NCI-H146 treated with DMSO at 0.1 percent for 48 hours (cell line): ENCODE data around the gene CAPN2.

Source experiments
- DNase-seq: peaks from one replicate; lab custom pipeline; 2025; ENCODE audit not compliant: unreplicated experiment; lab: John Stamatoyannopoulos, UW

CAPN2 gene

DNA sequence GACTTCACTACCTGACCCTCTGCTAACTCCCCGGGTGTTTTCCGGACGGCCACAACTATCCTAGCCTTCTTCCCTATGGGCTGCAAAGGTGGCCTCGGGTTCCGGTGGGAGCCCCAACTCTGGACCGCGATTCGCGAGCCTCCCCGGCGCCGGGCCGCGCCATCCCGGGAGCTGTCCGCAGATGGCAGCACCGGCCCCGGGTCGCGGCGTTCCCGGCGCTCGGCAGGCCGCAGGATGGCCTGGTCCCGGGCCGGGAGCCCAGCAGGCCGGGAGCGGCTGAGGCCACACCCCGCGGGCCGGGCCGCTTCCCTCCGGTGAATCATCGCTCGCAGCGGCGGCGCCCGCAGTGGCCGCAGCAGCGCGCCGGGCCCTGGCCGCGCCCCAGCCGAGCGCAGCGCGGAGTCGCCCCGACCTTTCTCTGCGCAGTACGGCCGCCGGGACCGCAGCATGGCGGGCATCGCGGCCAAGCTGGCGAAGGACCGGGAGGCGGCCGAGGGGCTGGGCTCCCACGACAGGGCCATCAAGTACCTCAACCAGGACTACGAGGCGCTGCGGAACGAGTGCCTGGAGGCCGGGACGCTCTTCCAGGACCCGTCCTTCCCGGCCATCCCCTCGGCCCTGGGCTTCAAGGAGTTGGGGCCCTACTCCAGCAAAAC is at the start of gene CAPN2:
CAPN2 (plus strand) TSS at position 346 of the 656 bp plus-strand sequence; CDS start at position 448, 102 bp downstream.
- DNase-seq, result peak; percentile 20

DNA sequence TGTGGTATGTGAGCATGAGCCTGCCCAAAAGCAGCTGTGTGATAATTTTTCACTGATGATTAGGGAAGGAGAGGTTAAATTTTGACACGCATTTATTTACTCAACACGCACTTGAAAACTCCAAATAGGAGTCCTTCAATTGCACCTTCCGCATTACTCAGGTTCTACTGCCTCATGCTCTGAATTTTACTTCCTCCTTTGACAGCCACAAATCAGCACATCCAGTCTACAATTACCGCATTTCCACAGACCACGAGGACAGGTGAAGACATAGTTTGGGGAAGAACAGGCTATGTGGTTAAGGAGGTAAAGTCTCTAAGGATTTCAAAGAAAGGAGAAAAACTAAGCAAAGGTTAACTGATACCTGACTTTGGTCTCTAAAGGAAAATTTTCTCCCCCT is 49.4 kb upstream of the CAPN2 start:
- DNase-seq, result no peak

DNA sequence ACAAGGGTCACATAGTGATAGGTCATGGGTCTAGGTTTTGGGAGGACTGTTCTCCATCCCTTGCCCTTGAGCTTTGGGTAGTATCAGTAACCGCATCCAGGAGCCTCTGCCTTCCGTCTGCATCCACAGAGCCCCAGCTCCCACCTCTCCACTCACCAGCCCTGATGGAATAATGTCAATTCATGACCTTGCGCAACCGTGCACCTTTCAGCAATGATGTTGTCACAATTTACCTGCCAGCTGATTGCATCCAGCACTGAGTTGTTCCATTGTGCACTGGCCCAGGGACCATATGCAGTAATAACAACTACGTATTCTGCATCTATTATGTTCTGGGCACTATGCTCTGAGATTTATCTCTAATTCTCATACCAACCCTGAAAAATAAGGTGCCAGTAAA is 48.2 kb upstream of the CAPN2 start:
- no peak for DNase-seq

DNA sequence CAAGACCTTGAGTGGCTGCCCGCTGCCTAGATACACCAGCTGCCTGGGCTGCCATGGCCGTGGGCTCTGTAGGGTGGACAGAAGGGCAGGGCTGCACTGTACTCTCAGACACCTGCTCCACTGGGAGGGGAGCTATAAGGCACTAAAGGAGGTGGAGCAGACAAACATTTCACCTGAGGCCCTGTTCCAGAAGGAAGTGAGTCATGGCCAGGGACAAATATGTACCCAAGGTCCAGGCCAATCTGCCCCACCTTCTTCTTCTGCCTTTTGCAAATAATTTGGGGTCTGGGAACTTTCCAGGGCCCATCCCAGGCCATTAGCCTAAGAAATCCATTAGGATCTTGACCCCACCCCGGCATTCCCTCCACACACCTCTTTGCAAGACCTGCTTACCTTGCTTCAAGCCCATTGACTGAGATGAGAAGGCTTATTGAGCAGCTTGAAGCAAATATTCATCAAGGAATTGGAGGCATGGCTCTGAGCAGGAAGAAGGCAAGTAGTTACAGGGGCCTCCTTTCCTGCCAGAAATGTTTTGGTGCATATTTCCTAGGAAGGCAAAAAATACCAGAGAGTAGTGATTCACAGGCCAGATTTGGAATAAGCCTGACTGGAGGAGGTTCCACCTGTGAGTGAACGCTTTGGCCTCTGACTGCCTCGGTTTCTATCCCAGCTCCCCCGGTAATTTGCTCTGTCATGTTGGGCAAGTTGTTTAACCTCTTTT is 46.6 kb upstream of the CAPN2 start, which contains the start of gene CAPN8:
CAPN8 (minus strand) TSS at position 110 of the 721 bp plus-strand sequence; CDS start at position 55, 55 bp downstream.
- DNase-seq, result no peak

DNA sequence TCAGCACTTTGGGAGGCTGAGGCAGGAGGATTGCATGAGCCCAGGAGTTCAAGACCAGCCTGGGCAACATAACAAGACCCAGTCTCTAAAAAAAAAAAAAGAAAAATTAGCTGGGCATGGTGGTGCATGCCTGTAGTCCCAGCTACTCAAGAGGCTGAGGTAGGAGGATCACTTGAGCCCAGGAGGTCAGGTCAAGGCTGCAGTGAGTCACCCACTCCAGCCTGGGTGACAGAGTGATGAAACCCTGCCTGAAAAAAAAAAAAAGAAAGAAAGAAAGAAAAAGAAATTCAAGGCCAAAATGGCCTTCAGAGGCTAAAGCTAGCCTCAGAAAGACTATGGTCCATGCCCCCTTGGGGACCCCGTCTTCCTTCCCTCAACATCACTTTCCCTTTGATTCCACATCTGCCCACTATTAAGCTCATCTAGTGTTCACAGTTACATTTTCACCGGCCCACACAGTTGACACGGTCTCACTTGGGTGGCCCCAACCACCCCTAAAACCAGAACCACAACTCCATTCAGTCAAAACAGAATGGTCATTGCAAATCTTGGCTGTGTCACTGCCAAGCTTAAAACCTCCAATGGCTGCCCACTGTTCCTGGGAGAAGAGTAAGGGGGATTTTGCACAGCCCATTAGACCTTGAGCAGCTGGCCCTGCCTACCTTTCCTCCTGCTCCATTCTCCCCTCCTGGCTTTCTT is 44.7 kb upstream of the CAPN2 start:
- no peak for DNase-seq

DNA sequence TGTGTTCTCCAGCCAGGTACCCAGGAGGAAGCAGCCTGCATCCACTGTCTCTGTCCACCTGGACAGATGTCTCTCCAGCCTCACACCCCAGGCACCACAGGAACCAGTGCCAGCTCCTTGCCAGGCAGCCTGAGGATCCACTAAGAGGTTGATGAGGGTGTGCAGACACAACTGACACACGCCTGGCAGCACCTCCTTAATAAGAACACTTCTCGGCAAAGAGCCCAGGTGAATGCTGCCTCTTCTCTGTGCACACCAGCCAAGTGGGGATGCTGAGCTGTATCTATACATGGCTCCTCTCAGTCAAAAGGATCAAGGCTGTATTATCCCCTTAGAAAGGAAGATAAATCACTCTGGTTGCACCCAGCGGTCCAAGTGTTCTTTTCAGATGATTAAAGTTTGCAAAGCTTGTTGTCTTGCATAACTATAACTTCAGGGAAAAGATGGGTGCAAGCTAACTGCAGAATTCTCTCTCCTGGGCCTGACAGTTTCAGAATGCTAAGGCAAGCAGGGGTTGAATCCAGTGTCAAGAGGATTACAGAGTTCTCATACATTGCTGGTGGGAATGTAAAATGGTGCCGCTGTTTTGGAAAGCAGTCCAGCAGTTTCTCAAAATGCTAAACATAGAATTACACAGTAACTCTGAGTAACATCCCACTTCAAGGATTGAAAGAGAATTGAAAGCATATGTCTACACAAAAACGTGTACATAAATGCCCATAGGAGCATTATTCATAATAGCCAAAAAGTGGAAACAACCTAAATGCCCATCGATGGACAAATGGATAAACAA is 43.1 kb upstream of the CAPN2 start:
- DNase-seq, result no peak

DNA sequence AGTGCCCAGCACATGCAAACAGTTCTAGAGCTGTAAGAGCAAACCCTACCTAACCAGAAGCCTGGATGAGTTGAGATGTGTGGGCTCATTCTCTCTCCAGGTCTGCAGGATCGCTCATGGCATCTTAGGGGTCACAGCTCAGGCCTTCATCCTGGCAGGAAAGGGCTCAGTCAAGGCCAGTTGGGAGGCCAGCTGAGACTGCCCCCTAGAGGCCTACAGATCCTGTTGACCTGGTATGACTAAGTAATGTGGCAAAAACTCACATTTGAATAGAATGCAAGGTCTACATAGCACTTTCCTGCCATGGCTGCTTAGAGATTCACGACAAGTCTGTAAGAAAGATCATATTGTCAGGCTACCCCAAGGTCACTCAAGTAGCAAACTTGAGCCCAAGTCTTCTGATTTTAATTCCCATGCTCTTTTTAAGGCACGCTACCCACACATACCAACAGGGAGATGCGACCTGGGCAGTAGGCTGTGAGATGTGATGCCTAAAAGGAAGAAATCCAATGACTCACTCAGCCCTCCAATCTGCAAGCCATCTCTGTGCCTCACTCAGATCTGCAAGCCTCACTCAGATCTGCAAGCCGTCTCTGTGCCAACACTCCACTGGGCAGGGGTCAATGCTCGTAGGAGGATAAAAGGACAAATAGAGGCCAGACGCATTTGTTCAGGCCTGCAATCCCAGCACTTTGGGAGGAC is 41.7 kb upstream of the CAPN2 start:
- DNase-seq, result no peak

DNA sequence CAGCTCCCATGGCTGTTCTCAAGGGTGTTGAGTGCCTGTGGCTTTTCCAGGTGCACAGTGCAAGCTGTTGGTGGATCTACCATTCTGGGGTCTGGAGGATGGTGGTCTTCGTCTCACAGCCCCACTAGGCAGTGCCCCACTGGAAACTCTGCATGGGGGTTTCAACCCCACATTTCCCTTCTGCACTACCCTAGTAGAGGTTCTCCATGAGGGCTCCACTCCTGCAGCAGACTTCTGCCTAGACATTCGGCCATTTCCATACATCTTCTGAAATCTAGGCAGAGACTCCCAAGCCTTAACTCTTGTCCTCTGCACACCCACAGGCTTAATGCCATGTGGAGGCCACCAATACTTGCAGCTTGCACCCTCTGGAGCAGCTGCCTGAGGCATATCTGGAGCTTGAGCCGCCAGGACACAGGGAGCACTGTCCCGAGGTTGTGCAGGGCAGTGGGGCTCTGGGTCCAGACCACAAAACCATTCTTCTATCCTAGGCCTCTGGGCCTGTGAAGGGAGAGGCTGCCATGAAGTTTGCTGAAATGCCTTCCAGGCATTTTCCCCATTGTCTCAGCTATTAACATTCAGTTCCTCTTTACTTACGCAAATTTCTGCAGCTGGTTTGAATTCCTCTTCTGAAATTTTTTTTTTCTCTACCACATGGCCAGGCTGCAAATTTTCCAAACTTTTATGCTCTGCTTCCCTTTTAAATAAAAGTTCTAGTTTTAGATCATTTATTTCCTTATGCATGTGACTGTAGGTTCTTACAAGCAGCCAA is 38.0 kb upstream of the CAPN2 start:
- no peak for DNase-seq

DNA sequence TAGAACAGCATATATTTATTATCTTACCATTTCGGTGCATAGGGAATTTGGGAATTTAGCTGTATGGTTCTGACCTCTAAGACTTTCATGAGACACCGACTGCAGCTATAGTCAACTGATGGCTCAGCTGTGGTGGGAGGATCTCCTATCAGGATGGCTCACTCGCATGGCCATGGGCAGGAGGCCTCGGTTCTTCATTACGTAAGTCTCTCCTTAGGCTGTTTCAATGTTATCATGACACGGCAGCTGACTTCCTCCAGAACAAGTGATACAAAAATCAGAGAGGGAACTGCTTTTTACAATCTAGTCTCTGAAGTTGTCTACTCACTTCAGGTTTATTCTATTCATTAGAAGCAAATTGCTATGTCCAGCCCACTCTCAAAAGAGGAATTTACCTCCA is 33.5 kb upstream of the CAPN2 start:
- DNase-seq, result no peak

DNA sequence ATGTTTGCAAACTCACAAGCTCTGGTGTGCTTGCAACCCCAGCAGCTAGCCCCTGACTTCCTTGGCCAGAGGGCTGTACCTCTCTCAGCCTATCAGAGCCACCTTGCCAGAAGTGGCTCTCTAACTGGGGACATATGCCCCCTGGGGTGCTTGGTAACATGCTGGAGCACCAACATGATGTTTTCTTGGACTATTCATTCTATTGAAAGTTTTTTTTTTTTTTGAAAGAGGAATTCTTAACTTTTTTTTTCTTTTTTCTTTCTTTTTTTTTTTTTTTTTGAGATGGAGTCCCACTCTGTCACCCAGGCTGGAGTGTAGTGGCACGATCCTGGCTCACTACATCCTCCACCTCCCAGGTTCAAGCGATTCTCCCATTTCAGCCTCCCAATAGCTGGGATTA is 32.2 kb upstream of the CAPN2 start:
- no peak for DNase-seq

DNA sequence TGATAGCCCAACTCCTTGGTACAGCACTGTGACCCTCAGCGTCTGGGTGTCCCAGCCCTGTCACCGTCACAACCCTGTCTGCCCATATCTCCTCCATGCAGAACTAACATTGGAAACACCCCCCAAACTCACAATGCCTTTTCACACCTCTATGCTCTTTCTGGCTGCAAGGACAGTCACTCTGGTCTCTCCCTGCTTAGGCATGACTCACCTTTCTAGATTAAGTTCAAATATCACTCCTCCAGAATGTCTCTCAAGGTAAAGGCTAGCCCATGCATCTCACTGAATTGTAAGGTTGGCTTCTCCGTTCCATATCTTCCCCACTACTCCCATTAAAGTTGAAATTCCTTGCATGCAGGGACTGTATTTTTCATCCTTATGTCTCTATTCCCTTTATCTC is 29.8 kb upstream of the CAPN2 start:
- DNase-seq, result no peak

DNA sequence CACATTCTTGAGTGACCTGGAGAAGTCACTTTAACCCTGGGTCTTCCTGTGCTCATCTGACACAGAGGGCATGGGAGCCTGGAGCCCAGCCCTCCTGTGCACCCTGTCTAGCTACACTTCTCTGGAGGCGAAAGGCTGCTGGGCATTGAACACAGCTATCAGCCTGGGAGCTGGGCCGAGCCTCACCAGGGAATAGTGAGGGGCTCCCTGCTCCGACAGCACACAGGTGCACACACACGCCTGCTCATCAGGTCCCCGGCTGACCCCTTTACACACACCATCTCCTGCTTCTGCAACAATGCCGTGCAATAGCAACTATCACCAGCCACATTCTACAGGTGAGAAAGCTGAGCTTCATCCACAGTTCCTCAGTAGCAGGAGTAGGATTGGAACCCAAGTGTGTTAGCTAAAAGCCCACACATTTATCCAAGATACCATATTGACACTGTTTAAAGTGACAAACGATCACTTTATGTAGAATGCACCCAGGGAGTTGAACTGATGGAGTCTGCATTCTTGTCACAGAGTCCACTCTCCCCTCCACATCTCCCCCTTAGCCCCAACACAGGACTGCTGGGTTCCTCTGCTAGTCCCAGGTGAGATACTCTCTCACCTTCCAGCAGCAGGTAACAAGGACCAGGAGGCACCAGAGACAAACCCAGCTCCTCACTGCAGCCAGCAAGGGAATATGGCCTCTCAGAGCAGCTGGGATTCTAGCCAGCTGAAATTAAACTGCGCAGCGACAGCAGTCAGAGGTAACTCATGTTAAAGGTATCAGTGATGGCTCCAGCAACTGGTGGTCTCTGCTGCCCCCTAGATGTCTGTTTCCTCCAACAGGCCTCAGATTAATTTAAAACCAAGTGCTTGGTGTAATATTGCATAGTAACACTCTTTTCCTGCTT is 28.5 kb upstream of the CAPN2 start:
- peak; percentile 62 for DNase-seq

DNA sequence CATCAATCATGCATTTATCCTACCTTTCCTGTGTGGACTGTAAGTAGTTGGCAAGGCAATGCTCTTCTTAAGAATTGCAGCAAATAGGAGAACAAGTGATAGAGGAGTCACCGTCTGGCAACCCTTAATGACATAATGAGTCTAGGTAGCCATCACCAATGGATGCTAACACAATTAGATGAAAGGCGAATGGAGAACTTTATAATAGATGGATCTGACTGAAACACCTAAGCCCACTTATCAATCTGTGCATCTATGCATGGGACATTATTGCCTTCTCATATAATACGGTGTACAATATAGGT is 27.9 kb upstream of the CAPN2 start:
- no peak for DNase-seq

DNA sequence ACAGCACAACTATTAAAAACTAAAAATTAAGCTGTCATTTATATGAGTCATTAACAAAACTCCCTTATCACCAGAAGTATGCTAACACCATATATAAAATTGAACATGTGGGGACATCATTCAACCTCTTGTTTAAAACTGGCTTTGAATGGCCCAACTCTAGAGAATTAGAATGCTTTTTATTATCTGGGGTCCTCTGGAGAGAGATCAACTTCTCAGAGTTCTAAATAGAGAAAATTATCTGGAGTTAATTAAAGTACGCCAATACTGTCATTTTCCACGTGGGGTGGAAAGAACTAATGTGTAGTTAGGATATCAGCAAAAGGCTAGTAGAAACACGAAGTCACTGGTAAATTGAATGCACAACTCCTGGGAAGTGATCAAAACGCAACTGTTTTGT is 21.2 kb upstream of the CAPN2 start:
- DNase-seq, result no peak

DNA sequence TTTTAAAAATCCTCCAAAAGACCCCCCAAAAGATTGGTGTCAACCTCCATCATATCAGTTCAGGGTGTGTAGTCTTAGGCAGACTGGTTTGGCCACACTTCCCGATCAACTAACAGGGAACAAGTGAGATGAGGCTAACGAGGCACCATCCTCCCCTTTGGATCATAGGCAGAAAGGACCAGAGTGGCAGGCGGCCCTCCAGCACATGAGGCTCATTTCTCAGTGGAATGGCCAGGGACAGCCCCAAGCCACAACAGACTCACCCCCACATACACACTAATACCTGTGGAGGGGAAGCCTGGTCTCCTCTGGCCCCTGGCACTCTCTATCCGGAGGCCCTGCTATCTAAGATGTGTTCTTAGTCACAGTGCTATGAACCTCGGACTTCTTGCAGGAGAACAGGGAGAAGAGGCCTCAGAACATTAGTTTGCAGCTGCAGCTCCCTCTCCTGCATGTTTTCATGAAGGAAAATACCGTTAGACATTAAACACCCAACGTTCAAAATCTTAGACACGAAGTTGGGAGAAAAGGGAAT is 17.3 kb upstream of the CAPN2 start:
- DNase-seq, result no peak

DNA sequence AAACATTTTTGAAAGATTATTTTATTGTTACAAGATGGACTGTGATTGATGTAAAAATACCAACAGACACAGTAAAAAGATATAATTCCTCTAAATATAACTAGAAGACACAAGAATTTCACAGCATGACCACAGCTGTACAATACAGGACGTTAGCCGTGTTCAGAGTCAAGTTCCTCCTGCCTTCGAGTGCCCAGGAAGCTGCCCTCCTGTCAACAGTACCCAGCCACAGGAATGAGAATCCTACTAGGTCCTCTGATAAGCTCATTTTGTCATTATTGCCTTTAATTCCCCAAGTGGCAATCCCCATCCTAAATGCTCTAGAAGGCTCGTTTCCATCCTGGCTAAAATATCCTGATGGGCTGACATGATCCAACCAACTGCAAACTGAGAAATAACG is 16.4 kb upstream of the CAPN2 start:
- DNase-seq, result no peak

DNA sequence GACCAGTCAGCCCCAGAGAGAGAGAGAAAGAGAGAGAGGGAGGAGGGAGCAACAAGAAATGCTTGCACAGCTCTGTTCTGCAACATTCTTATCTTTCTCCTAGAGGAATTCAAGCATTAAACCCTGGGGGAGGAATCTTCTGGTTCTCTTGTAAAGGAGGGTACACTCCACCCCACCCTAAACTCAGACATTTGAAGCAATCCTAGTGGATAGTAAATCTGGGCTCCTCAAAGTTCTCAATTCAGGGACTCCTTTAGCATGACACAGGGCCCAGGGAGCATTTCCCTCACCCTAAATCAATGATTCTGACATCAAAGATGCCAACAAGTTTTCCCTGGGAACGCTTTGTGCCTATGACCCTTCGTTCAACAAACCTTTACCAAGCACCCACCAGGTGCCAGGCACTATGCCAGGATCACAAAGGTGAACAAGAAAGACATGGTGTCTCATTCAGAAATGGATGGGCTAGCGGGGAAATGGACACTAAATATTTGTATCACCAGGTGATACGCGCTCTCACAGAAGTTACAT is 11.9 kb upstream of the CAPN2 start:
- no peak for DNase-seq

DNA sequence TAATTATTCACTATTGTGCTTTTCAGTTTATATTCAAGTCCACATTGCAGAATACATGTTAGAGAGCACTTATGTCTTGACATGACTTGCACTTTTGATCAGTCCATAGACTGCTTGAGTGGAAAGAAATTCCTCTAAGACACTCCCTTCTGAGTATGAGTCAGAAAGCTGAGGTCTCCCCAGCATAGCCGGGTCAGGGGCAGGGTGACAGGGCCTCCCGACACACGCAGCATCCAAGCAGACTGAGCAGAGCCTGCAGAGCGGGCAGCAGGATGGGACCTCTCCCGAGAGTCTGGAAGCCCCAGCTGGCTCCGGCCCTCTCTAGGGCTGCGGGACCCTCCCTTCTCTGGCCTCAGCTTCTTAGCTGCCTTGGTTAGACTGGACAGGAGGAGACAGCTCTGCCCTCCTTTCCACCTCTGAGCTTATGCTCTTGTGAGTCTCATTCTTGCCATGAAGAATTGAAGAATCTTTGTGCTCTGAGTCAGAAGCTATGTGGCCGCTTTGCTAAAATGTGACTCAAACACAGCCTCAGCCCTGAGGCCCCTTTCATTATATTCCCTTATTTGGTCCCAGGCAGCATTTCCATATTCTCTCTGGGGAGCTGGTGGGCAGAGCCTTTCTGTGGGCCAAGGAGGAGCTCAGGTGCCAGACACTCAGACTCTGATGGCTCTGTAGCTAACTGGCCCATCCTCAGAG is 11.2 kb upstream of the CAPN2 start:
- DNase-seq, result no peak
